Measurements from ENCODE around the gene CLCN1.
A peak's percentile ranks its signal among the peaks of the same experiment; 100 is the strongest.

The CLCN1 gene

DNA sequence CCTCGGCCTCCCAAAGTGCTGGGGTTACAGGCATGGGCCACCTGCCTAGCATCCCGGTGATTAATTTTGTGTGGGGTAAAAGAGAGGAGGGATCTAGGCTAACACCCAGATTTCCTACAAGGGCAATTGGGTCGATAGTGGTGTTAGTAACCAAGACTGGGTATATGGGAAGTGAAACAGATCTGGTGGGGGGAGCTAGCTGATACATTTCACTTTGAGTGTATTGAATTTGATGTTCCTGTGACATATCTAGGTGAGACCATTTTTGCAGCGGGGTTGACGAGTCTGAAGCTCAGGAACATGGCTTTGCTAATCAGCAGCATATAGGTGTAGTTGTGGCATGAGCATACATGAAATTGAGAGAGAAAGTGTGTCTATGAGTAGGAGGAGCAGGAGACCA lies 12.0 kb downstream of the CLCN1 start:
- H3K4ac ChIP-seq (ENCODE audit: low read depth in 1 of 2, low read length in 2 of 2): no peak overlapping the region
- H3K79me1 ChIP-seq (replicated peaks; ENCODE audit: low read length, poor library complexity, severe bottlenecking): no peaks in the 10 kb centered on the region
- H4K91ac ChIP-seq (ENCODE audit: low read length): peak overlapping the region; percentile 34
- H2AK5ac ChIP-seq (ENCODE audit: low read length, severe bottlenecking): no peak overlapping the region
- H2BK15ac ChIP-seq (ENCODE audit: low read depth, poor library complexity, severe bottlenecking): no peak overlapping the region
- no peak overlapping the region for H3K14ac ChIP-seq (ENCODE audit: low read length in 2 of 2)
- no peak overlapping the region for H2AFZ ChIP-seq (ENCODE audit: low read depth, low read length)
- peaks cover 1% of the 10 kb centered on the region for H3K4me1 ChIP-seq (ENCODE audit: control insufficient read depth, insufficient read depth, low read depth, low read length)
- 93% methylated on average over 5 of the region's 5 CpGs for WGBS
- no peak overlapping the region for H3K4me2 ChIP-seq (ENCODE audit: low read length, poor library complexity, severe bottlenecking)
- H3K36me3 ChIP-seq (ENCODE audit: control insufficient read depth in 1 of 2, insufficient read depth in 2 of 2, low read depth in 1 of 2, low read length in 2 of 2): no peaks in the 10 kb centered on the region
- H4K8ac ChIP-seq (ENCODE audit: low read length): no peak overlapping the region
- no peak overlapping the region for H3K18ac ChIP-seq (ENCODE audit: low read depth in 1 of 2, low read length in 2 of 2)
- DNase-seq: no peak
- no peak overlapping the region for H2BK5ac ChIP-seq (ENCODE audit: low read depth, low read length, poor library complexity, severe bottlenecking)
- H3K9ac ChIP-seq (ENCODE audit: low read length): no peak overlapping the region
- no peak overlapping the region for H3K4me3 ChIP-seq (ENCODE audit: insufficient read depth in 1 of 2, low read depth in 1 of 2, low read length in 2 of 2)
- H2BK12ac ChIP-seq (ENCODE audit: low read length in 2 of 2): no peak overlapping the region
- no peak overlapping the region for H2BK120ac ChIP-seq (ENCODE audit: low read depth, low read length)
- no peaks in the 10 kb centered on the region for H3K9me3 ChIP-seq (ENCODE audit: control insufficient read depth, low read length)
- peaks cover 0 to 7% of the 10 kb centered on the region in 2 experiments for H3K27me3 ChIP-seq (ENCODE audit: control insufficient read depth in 1 of 2, insufficient read depth in 1 of 2, low read length in 2 of 2)
- H3K23ac ChIP-seq (ENCODE audit: low read length in 2 of 2): no peak overlapping the region
- H3K27ac ChIP-seq (ENCODE audit: low read length, poor library complexity, severe bottlenecking): no peak overlapping the region

DNA sequence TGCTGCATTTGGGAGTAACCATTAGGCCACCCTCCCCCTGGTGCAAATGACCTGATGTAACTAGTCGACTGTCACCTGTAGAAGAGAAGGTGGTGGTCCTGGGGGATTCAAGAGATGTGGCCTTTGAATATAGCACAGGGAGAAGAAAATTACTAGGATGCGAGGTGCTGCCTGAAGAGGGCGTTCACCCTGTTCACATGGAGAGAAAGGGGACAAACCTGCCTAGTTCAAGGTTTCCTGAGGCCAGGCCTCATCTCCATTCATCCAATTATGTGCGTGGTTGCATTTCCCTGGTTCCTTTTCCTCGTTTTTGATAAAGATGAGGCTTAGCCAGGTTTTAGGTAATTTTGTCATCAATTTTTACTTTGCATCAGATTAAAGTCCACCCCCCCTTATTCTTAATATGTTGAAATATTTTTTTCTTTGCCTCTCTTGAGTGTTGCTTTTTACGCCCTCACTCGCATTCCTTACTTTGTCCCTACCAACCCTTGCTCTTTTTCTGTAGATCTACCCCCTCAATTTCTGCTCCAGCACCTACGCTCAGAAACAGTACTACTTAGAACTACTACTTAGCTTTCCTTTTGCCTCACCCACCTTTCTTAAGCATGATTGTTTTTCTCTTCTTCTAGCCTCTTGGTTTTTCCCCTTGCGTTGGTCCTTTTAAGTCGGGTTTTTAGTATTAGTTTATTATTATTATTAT lies 13.7 kb downstream of the CLCN1 start:
- Histone ChIP-seq H2BK120ac (ENCODE audit: low read depth, low read length) (no peak overlapping the region), H3K27me3 (ENCODE audit: control insufficient read depth in 1 of 2, insufficient read depth in 1 of 2, low read length in 2 of 2) (peaks cover 0 to 7% of the 10 kb centered on the region in 2 experiments), H3K4me3 (ENCODE audit: insufficient read depth in 1 of 2, low read depth in 1 of 2, low read length in 2 of 2) (no peak overlapping the region), H3K4me2 (ENCODE audit: low read length, poor library complexity, severe bottlenecking) (no peak overlapping the region), H2BK5ac (ENCODE audit: low read depth, low read length, poor library complexity, severe bottlenecking) (no peak overlapping the region), H2BK15ac (ENCODE audit: low read depth, poor library complexity, severe bottlenecking) (no peak overlapping the region), H3K4ac (ENCODE audit: low read depth in 1 of 2, low read length in 2 of 2) (no peak overlapping the region), H3K14ac (ENCODE audit: low read length in 2 of 2) (no peak overlapping the region), H2AK5ac (ENCODE audit: low read length, severe bottlenecking) (no peak overlapping the region), H3K4me1 (ENCODE audit: control insufficient read depth, insufficient read depth, low read depth, low read length) (peaks cover 1% of the 10 kb centered on the region), H3K9me3 (ENCODE audit: control insufficient read depth, low read length) (no peaks in the 10 kb centered on the region), H2BK12ac (ENCODE audit: low read length in 2 of 2) (no peak overlapping the region), H3K27ac (ENCODE audit: low read length, poor library complexity, severe bottlenecking) (no peak overlapping the region), H3K23ac (ENCODE audit: low read length in 2 of 2) (no peak overlapping the region), H4K91ac (ENCODE audit: low read length) (no peak overlapping the region), H3K79me1 (replicated peaks; ENCODE audit: low read length, poor library complexity, severe bottlenecking) (no peaks in the 10 kb centered on the region), H3K18ac (ENCODE audit: low read depth in 1 of 2, low read length in 2 of 2) (no peak overlapping the region), H4K8ac (ENCODE audit: low read length) (no peak overlapping the region), H3K36me3 (ENCODE audit: control insufficient read depth in 1 of 2, insufficient read depth in 2 of 2, low read depth in 1 of 2, low read length in 2 of 2) (no peaks in the 10 kb centered on the region), H3K9ac (ENCODE audit: low read length) (no peak overlapping the region), H2AFZ (ENCODE audit: low read depth, low read length) (no peak overlapping the region)
- DNase-seq: no peak
- 93% methylated on average over 7 of the region's 10 CpGs for WGBS

DNA sequence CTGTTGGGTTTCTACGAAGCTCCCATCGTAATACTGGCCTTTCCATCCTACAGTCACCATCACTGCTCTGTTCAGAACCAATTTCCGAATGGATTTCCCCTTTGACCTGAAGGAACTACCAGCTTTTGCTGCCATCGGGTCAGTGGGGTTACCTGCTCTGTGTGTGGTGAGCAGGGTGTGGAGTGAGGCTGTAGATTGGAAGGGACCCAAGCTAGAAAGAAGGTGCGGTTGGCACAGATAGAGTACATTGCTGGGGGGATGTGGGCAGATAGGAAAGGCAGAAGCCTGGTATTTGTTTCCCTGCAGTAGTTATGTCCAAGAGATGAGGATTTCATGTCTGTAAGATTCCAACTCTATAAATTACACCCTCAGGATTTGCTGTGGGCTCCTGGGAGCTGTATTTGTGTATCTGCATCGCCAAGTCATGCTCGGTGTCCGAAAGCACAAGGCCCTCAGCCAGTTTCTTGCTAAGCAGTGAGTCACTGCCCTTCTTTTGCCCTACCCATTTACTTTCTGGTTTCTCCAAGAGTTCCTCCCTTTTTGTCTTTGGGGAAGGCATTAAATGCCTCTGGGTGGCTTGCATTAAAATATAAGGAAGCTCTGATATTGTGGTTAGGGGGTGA lies 15.4 kb downstream of the CLCN1 start:
- no peak overlapping the region for H3K23ac ChIP-seq (ENCODE audit: low read length in 2 of 2)

DNA sequence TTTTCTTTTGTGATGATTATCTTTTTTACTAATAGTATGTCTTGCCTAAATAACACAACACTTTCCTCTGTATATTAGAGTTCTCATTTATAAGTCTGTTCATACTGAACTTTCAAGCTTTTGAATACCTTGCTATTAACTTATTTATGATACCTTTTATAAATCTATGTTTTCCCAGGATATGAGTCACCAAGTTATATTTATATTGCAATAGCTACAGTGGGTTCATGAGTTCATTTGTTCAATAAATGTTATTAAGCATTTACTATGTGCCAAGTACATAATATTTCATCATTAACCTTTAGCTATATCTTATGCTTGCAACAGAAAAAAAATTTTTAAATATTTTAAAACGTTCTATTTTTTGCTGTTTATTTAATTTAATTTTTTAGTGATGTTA lies 18.3 kb downstream of the CLCN1 start:
- Histone ChIP-seq H4K91ac (ENCODE audit: low read length) (no peak overlapping the region), H3K4me1 (ENCODE audit: control insufficient read depth, insufficient read depth, low read depth, low read length) (peaks cover 1% of the 10 kb centered on the region), H3K27ac (ENCODE audit: low read length, poor library complexity, severe bottlenecking) (no peak overlapping the region), H2BK5ac (ENCODE audit: low read depth, low read length, poor library complexity, severe bottlenecking) (no peak overlapping the region), H3K4me3 (ENCODE audit: insufficient read depth in 1 of 2, low read depth in 1 of 2, low read length in 2 of 2) (no peak overlapping the region), H3K23ac (ENCODE audit: low read length in 2 of 2) (no peak overlapping the region), H3K4me2 (ENCODE audit: low read length, poor library complexity, severe bottlenecking) (no peak overlapping the region), H2BK12ac (ENCODE audit: low read length in 2 of 2) (no peak overlapping the region), H2AK5ac (ENCODE audit: low read length, severe bottlenecking) (no peak overlapping the region), H2BK15ac (ENCODE audit: low read depth, poor library complexity, severe bottlenecking) (no peak overlapping the region), H4K8ac (ENCODE audit: low read length) (no peak overlapping the region), H3K79me1 (replicated peaks; ENCODE audit: low read length, poor library complexity, severe bottlenecking) (no peaks in the 10 kb centered on the region), H3K18ac (ENCODE audit: low read depth in 1 of 2, low read length in 2 of 2) (no peak overlapping the region), H2AFZ (ENCODE audit: low read depth, low read length) (no peak overlapping the region), H3K27me3 (ENCODE audit: control insufficient read depth in 1 of 2, insufficient read depth in 1 of 2, low read length in 2 of 2) (peaks cover 0 to 16% of the 10 kb centered on the region in 2 experiments), H3K14ac (ENCODE audit: low read length in 2 of 2) (no peak overlapping the region), H3K4ac (ENCODE audit: low read depth in 1 of 2, low read length in 2 of 2) (no peak overlapping the region), H3K9ac (ENCODE audit: low read length) (no peak overlapping the region), H3K36me3 (ENCODE audit: control insufficient read depth in 1 of 2, insufficient read depth in 2 of 2, low read depth in 1 of 2, low read length in 2 of 2) (no peaks in the 10 kb centered on the region), H2BK120ac (ENCODE audit: low read depth, low read length) (no peak overlapping the region), H3K9me3 (ENCODE audit: control insufficient read depth, low read length) (no peaks in the 10 kb centered on the region)
- WGBS: no CpG with 5 or more reads among the region's 1 CpG
- no peak for DNase-seq

More for the DNA sequence above, 15.4 kb downstream of the CLCN1 start:
- Histone ChIP-seq H3K79me1 (replicated peaks; ENCODE audit: low read length, poor library complexity, severe bottlenecking) (no peaks in the 10 kb centered on the region), H4K91ac (ENCODE audit: low read length) (no peak overlapping the region), H2AFZ (ENCODE audit: low read depth, low read length) (peak overlapping the region; percentile 27), H3K36me3 (ENCODE audit: control insufficient read depth in 1 of 2, insufficient read depth in 2 of 2, low read depth in 1 of 2, low read length in 2 of 2) (no peaks in the 10 kb centered on the region), H2AK5ac (ENCODE audit: low read length, severe bottlenecking) (no peak overlapping the region), H3K4ac (ENCODE audit: low read depth in 1 of 2, low read length in 2 of 2) (peak overlapping the region in 1 of 2 experiments; percentile 75), H2BK12ac (ENCODE audit: low read length in 2 of 2) (peak overlapping the region in 1 of 2 experiments; percentile 93), H2BK5ac (ENCODE audit: low read depth, low read length, poor library complexity, severe bottlenecking) (no peak overlapping the region), H4K8ac (ENCODE audit: low read length) (no peak overlapping the region), H3K9ac (ENCODE audit: low read length) (peak overlapping the region; percentile 29), H3K4me3 (ENCODE audit: insufficient read depth in 1 of 2, low read depth in 1 of 2, low read length in 2 of 2) (no peak overlapping the region), H3K18ac (ENCODE audit: low read depth in 1 of 2, low read length in 2 of 2) (peak overlapping the region; percentile 87 to 89), H3K14ac (ENCODE audit: low read length in 2 of 2) (peak overlapping the region in 1 of 2 experiments; percentile 71), H3K27me3 (ENCODE audit: control insufficient read depth in 1 of 2, insufficient read depth in 1 of 2, low read length in 2 of 2) (peaks cover 0 to 7% of the 10 kb centered on the region in 2 experiments), H3K27ac (ENCODE audit: low read length, poor library complexity, severe bottlenecking) (no peak overlapping the region), H3K4me1 (ENCODE audit: control insufficient read depth, insufficient read depth, low read depth, low read length) (peaks cover 1% of the 10 kb centered on the region), H2BK15ac (ENCODE audit: low read depth, poor library complexity, severe bottlenecking) (no peak overlapping the region), H2BK120ac (ENCODE audit: low read depth, low read length) (no peak overlapping the region), H3K4me2 (ENCODE audit: low read length, poor library complexity, severe bottlenecking) (no peak overlapping the region), H3K9me3 (ENCODE audit: control insufficient read depth, low read length) (no peaks in the 10 kb centered on the region)
- WGBS: 76% methylated on average over 8 of the region's 8 CpGs
- peak; percentile 65 for DNase-seq

Measured in mesenchymal stem cell (in vitro differentiated cells and primary cell).